ENCODE results near the gene S100Z. TPM values are rescaled to one million over a fixed set of nuclear protein-coding genes. Genes with fewer than 3 reads are reported as not detected.
A peak's percentile ranks its signal among the peaks of the same experiment; 100 is the strongest.
"Not testable (repeated sequence)": the region's sequence is repeated elsewhere in the genome, so short reads cannot be mapped to it uniquely, and the experiment has no call there.

The S100Z gene
- polyA plus RNA-seq (ENCODE audit: insufficient read length) = 0.32 TPM
- long read RNA-seq, donor 1 = 0 reads
- long read RNA-seq, donor 2 = 0 reads
- long read RNA-seq, donor 3 = 0 reads
- long read RNA-seq, donor 4 = 0 reads
- long read RNA-seq, donor 5, partial matches to known transcripts = 0 of 2 reads
- long read RNA-seq, donor 5, other reads (novel, unspliced or antisense) = 0 of 2 reads
- long read RNA-seq, donor 6 = 0 reads
- long read RNA-seq, donor 7 = 0 reads
- long read RNA-seq, donor 8, partial matches to known transcripts = 0 of 1 reads
- long read RNA-seq, donor 8, other reads (novel, unspliced or antisense) = 0 of 1 reads

DNA sequence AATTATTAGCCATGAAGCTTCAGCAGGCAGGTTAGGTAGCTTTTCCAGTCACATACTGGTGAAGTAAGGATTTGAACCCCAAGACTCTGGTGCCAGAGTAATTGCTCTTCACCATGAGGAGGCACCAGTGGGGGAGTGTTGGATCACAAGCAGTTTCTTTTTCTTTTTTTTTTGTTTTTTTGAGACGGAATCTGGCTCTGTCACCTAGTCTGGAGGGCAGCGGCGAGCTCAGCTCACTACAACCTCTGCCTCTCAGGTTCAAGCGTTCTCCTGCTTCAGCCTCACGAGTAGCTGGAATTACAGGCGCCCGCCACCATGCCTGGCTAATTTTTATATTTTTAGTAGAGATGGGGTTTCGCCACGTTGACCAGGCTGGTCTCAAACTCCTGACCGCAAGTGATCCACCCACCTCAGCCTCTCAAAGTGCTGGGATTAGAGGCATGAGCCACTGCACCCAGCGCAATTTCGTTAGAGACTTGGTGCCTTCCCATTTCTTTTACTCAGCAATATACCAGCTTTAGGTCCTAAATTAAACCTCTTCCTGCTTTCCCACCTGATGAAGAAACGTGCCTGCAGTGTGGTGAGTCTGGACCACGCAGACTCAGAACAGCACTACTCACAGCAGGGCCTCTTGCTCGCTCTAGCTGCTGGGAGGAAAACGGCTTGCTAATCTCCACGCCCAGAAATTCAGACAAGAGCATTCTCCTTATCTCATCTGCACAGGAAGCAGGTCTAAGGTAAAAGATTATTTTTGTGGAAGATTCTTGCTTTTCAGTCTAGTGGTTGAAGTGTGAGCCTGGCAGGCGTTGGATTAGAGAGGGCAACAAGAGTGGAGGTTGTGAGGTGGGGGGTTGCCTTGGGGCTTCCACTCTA, at the start of gene S100Z:
Gene S100Z (plus strand): TSS at position 596 of the 873 bp plus-strand sequence. CDS start 25,346 bp downstream, outside the sequence.
- DNase-seq = no peak

DNA sequence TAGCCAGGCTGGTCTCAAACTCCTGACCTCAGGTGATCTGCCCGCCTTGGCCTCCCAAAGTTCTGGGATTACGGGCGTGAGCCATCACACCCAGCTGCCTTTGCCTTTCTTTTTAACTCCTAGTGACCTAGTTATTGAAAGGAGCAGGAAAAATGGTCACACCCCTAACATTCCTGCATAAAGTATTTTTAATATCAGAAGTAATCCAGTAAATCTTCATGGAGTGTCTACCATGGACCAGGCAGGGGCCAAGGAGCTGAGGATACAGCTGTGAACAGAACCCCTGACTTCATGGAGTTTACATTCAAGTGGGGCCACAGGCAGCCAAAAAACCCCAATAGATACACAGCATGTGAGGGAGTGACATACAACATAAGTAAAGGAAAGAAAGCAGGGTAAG, 49.2 kb upstream of the S100Z start:
- no peak for DNase-seq

DNA sequence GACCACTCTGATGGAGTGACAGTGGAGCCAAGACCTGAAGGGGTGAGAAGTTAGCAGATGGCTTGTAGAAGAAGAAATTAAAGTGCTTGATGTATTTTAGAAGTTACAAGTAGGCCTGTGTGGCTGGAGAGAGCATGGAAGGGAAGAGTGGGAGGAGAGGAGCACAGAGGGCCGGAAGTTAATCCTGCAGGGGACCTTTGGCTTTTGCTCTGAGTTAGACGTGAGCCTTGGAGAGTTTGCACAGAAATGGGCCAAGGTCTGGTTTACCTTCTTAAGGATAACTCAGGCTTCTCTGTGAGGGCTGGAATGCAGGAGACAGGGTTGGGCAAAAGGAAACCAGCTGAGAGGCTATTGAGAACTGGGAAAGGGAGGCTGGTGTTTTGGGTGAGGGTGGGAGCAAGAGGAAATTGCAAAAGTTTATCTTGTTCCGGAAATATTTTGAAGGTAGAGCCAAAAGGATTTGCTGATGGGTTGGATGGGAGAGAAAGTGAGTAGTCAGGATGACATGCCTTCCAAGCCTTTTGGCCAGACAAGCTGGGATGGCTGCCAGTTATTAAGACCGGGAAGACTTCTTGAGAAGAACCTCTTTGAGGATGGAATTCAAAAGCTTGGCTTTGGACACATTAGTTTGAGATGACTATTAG, 48.5 kb upstream of the S100Z start:
- no peak for DNase-seq

DNA sequence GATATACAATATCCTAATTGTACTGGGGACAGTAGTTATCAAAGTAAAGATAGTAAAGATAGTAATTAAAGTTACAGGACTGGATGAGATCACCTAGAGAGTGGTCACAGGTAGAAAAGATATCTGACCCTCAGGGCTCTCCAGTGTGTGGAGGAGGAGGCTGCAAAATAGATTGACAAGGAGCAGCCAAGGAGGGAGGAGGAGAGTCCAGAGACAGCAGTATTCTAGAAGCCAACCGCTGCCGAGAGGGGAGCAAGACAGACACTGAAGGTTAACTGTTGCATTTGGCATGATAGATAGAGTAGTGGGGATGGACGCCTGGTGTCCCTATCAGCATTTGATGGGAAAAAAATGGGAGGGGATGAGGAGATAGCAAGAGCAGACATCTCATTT, 48.0 kb upstream of the S100Z start:
- DNase-seq = no peak

- DNase-seq = no peak
Measured at GRCh38 chr5:76804266-76804665, 45.5 kb upstream of the S100Z start.

- DNase-seq = no peak
Measured at GRCh38 chr5:76805821-76806505, 43.9 kb upstream of the S100Z start.

DNA sequence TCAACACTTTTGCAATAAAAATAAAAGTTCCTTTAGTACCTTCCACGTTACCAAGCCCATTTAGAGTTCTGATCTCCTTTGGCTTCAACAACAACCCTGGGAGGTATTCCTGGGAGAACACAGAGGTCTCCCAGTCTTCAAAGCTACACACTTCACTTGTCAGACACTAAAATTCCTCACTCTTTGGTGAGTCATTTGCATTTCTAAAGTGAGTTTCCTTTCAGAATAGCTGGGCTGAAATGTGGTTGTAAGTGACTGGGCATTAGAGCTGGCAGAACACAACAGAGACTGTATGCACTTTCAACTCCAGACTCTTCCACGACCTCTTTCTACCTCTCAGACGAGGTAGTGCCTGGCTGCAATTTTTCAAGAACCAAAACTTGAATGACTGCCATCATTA, 42.5 kb upstream of the S100Z start:
- no peak for DNase-seq

DNA sequence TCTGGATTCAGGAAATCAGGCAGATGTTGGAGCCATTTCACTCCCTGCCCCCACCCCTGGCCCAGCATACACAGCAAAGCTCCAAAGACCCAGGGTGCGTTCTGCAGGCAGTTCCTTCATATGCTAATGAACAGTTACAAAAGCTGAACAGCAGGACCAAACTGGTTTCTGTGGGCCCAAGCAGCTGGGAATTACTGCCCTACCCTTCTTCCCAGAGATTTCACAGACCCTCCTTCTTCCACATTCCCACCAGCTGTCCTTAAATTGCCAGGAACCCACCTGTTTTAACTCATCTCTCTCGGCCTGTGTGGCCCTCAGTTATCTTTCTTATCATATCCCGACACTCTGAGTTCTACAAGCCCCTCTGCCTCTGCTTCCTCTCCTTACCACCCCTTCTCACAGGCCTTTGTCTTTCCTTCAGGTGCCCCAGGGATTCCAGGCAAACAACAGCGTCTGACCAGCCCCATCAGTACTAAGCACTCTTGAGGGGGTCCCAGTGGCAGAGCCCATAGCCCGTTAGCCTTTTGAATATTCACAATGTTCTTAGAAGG, 41.6 kb upstream of the S100Z start:
- no peak for DNase-seq

- no peak for DNase-seq
Measured at GRCh38 chr5:76809141-76809540, 40.7 kb upstream of the S100Z start.

GRCh38 chr5:76810236-76810635, 39.6 kb upstream of the S100Z start:
- no peak for DNase-seq

GRCh38 chr5:76811214-76811613, 38.6 kb upstream of the S100Z start:
- DNase-seq = no peak

- not testable (repeated sequence) for DNase-seq
Measured at GRCh38 chr5:76812209-76812608, 37.6 kb upstream of the S100Z start.

GRCh38 chr5:76813982-76814562, 35.7 kb upstream of the S100Z start:
- no peak for DNase-seq

DNA sequence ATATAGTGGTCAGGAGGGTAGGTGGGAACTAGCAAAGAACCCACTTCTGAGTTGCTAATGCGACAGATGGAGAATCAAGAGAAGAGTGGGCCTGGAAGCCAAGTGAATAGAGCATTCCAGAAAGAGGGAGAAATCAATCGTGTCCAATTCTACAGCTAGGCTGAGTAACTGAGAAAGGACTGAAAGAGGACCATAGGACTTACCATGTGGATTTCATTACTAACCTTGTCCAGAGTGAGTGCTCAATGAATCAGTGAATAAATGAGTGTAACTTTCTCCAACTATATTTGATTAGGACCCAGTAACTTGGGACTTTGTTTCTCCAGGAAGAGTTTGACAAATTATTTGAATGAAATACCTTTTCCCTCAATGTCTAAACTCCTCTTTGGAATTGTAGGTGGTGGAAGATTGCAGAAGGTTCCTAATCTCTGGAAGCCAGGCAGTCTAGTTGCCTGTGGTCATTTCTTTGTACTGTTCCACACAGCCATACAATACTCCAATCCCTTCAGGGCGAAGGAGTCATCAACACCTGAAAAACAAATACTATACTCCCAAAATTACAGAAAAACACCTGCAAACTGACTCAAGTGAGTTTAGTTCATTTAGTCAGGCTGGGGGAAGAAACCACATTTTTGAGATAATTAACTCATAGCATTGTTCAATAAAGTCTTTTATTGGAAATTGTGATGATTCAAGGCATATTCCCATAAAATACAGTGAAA, 33.5 kb upstream of the S100Z start:
- no peak for DNase-seq

- peak; percentile 80 for DNase-seq
Measured at GRCh38 chr5:76818844-76819831, 30.7 kb upstream of the S100Z start, which contains the start of gene F2RL1. Gene F2RL1, plus strand, starts transcription at chr5:76819030. Its CDS starts 153 bp downstream, at chr5:76819183.

GRCh38 chr5:76819851-76820525, 29.8 kb upstream of the S100Z start:
- no peak for DNase-seq

GRCh38 chr5:76820526-76820890, 29.3 kb upstream of the S100Z start:
- no peak for DNase-seq

DNA sequence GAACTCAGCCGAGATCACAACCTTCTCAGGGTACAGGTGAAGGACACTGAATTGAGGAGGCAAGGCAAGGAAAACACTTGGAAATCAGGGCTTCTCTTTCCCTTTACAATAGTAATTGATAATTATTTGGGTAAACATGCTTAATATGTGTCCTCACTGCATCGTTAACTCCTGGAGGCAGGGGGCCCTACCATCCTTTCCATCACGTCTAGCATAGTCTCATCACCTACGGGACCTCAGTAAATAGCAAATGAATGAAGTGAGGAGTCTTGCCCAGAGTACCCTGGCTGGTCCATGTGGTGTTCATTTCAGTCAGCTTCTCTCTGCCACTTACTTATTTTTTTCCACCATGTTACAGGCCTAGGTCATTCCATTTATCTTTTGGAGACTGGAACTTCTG, 28.7 kb upstream of the S100Z start:
- no peak for DNase-seq
